HG03469 (cell line): Measurements from ENCODE around the gene RLBP1.

ENCODE experiments used
- ATAC-seq: cut with Tn5 transposase; IDR thresholded peaks from one replicate; pipeline ENCODE4 v1.9.1; 2021; ENCODE audit warnings: mild to moderate bottlenecking, moderate library complexity, moderate number of reproducible peaks; ENCODE audit not compliant: unreplicated experiment

The RLBP1 gene

GRCh38 chr15:89206908-89207331, 14.5 kb downstream of the RLBP1 start:
- no peak for ATAC-seq

DNA sequence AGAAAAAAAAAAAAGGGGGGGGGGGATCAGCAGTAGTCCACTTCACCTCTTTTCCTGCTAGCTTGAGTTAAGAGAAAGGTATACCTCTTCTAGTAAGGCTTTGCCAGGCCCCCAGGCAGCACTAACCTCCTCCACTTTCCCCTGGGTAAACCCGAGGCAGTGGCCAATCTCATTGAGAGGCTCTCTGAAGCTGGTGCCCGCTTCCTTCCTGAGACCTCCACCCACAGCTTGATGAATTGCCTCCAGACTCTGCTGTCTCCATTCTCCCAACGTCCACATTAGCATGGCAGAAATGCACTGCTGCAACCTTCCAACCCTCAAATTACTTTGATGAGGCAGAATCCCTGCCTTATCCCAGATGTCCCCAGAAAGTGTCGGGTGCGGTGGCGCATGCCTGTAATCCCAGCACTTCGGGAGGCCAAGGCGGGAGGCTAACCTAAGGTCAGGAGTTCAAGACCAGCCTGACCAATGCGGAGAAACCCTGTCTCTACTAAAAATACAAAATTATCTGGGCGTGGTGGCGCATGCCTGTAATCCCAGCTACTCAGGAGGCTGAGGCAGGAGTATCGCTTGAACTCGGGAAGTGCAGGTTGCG, 15.3 kb downstream of the RLBP1 start:
- ATAC-seq: no peak

DNA sequence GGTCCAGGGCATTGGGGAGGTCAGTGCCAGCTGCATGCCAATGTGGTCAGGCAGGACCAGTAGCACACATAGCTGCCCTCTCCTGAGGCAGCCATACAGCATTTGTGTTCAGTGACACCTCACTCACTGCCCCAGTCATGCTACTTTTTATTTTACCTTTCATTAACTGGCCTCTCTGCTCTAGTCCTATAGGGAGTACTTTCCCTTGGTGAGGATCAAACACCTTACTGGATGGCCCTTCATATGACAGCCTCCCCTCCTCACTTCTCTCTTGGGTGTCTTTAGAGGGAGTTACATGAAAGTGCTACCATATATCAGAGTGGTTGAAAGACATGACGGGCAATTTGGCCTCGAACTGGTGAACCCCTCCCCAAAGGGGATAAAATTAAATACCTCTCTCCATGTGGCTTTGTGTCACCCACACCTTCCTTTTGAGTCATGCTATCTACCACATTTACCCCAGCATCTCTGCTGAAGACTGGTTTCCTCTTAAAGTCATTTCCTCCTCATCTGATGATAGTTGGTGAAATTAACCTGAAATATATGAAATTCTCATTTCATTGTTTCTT, 17.6 kb downstream of the RLBP1 start:
- no peak for ATAC-seq

DNA sequence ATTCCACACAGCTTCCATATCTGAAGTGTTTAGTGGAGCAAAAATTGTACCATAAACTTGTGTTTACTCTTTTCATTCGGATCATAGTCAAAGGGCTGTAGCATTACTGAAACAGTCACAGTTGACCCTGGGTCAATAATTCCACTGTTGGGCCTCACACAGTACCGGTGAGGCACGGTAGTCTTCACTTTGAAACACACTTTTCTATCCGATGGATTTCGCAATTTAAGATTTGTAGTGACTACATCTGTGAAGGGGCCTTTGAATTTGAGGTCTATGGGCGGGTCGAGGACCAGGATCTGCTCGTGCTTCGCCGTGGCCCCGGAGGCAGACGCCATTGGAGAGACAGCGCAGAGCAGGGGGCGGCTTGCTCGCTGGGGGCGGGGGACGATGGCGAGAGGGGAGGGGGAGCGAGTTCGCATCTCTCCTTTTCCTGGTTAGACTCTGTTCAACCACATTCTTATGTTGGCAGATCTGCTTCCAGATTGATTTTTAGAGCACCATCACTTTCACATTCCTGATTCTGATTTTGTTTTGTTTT, 19.8 kb downstream of the RLBP1 start:
- ATAC-seq: no peak

- no peak for ATAC-seq
Observed at GRCh38 chr15:89200182-89200581, 21.2 kb downstream of the RLBP1 start.

- no peak for ATAC-seq
Observed at GRCh38 chr15:89199746-89200145, 21.6 kb downstream of the RLBP1 start.

- ATAC-seq: no peak
Observed at GRCh38 chr15:89198934-89199333, 22.4 kb downstream of the RLBP1 start.

DNA sequence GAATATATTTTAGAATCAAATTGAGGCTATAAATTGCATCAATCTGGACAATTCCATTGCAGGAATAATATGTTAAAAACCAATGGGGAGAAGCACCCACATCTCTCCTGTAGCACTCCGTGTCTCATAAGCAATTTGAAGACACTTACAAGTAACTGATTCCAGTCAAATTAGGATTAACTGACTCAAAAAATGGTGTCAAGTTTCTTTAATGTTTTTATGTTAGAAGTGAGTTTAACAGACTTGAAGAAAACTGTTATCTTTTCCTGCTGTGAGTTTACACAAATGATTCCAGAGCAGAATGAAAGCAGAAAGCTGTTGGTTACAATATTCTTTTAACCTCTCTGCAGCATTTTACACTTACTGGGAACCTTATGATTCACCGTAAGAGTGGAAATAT, 23.2 kb downstream of the RLBP1 start:
- no peak for ATAC-seq

GRCh38 chr15:89197503-89197971, 23.8 kb downstream of the RLBP1 start:
- no peak for ATAC-seq

DNA sequence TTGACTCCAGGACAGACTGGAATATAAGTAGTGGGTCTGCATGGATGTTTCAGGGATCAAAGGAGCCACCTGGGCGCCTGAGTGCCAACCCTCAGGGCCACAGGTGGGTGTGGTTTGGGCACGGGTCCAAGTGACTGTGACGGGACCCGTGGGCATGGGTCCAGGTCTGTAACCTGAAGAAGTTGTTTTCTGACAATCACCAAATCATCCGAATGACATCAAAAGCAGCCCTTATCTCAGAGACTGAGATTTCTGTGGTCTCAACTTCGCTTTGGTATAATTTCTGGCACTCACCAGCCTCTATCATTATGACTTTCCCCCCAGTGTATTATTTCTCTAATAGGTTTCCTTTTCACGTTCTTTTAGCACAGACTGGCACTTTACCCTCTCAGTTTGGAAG, 24.4 kb downstream of the RLBP1 start:
- no peak for ATAC-seq

DNA sequence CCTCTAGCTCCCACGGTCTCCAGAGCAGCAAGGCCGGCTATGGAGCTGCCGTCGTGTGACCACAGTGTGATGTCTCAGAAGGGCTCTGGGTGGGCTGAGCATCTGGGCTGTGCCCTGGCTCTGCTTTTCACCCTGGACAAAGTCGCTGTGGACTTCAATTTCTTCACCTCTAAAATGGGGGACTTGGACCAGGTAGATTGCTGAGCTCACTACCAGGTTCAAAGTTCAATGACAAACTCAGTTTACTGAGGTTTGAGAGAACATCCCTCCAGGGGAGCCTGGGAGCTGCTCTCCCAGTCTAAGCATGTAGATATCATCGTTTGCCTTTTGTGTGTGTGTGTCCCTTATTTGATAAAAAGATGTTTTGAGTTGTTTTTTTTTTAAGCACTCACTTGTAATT, 25.1 kb downstream of the RLBP1 start:
- ATAC-seq: no peak

GRCh38 chr15:89195836-89196235, 25.5 kb downstream of the RLBP1 start:
- no peak for ATAC-seq

DNA sequence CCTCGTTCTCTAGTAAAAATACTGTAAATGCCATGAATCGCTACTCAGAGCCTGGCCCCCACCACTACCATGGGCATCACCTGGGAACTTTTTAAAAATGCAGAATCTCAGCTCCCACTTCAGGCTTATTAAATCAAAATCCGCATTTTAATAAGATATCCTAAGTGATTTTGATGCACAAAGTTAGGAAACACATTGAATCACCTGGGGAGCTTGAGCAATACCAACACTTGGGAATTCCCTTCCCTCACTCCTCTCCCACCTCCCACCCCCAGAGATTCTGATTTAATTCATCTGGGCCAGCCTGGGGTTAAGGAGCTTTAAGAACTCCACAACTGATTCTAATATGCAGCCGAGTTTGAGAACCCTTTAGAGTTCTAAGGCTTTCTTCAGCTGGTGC, 26.8 kb downstream of the RLBP1 start:
- no peak for ATAC-seq

- ATAC-seq: no peak
Observed at GRCh38 chr15:89192766-89193165, 28.6 kb downstream of the RLBP1 start.

DNA sequence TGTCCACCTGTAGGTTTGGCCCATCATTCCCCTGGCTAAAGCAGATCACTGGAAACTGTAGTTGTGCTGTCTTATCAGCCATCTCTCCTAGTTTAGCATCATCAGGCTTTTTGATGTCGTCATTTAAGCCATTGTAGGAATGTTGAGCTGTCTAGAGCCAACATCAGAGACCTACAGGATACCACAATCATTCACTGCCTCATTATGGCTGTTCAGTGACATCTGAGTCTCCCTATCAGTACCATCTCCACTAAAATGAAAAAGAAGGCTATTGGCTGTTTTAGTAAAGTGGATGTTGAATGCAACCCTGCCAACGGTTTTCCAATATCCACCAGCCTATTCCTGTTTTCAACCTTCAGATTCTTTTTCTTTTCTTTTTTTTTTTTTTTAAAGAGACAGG, 29.2 kb downstream of the RLBP1 start:
- ATAC-seq: no peak

DNA sequence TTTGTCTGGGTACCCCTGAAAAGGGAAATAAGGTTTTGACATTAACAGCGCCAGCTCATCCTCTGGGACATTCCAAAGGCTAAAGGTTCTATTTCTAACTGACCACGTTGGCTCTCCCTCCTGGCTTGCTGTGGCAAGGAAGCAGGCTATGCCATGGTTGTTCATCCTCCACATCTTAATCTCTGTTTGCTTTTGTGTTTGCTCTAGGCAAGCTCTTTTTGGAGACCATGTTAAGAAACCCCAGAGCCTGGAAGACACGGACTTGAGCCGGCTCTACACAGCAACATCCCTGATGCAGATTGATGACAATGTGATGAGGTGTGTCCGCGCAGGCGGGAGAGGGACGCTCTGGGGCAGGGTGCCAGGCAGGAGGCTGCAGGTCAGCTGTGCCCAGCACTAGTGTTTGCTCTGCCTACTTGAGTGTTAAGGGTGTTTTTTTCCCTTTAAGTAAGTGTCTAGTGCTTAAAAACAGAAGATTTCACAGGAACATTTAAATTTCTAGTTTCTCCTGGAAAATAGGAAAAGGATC, 33.3 kb downstream of the RLBP1 start:
- no peak for ATAC-seq

DNA sequence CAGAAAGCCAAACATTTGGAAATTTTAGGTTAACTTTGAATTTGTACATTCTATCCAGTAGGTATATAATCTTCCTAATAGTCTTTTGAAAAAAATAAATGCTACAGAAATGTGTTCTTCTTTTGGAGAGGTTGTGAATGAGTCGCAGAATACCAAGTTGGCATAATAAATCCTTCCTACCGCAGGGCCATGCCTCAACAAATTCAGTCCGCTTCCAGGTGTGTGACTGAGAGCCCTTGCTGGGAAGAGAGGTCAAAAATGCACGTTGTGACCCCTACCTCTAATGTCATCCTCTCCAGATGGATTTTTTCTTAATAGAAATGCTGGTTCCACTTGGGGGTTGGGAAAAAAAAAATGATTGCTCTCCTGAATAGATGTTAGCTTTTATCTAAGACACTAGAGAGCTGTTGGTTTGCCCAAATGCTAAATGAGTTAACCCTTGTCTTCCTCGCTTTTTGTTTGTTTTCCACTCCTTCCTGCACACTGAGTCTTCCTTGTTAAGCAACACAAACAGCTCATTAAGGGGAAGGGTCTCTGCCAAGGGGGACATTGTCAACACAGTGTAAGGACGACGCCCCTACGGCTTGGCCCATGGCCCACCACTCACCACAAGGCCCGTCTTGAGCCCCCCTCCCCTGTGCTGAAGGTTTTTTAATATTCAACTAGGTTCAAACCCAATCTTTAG, 33.9 kb downstream of the RLBP1 start:
- ATAC-seq: no peak

- no peak for ATAC-seq
Observed at GRCh38 chr15:89186803-89187202, 34.6 kb downstream of the RLBP1 start.

DNA sequence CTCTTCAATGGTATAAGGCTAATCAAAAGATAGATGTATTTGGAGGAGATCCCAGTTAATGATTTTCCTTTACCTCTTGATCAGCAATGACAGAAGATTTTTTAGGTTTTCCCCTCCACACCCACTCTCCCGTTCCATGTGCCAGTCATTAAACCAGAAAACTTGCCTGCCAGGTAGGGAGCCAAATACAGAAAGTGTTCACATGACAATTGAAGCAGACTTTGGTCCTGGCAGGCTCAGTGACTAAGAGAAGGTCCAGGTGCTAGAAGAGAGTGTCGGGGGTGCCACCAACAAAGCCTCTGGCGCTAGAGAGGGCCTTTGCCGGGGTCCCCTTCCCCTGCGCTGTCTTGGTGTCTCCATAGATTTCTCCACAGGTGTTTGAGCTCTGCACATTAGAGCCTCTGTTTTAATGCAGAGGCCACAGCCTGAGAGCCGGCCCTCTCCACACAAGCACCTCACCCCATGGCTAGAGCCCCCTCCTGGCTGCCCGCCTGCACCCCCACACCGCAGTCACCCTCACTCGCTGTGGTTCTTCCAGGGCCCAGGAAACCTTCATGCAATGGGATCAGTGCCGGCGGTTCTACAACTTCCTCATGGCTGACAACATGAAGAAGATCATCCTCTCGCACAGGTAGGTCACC, 36.4 kb downstream of the RLBP1 start:
- no peak for ATAC-seq

GRCh38 chr15:89184357-89184756, 37.0 kb downstream of the RLBP1 start:
- no peak for ATAC-seq
